Glutamatergic neuron (in vitro differentiated cells): ENCODE data around the gene ADAM22. TPM values are rescaled to one million over a fixed set of nuclear protein-coding genes. Genes with fewer than 3 reads are reported as not detected.
A peak's percentile ranks its signal among the peaks of the same experiment; 100 is the strongest.

Experiments used
- DNase-seq: peaks from one replicate; pipeline ENCODE4 v3.0.0; 2022
- H3K27ac Mint-ChIP-seq: one replicate; pipeline ENCODE4 v1.8.0; 2020; ENCODE audit warnings: mild to moderate bottlenecking, mixed read lengths, inconsistent platforms; ENCODE audit not compliant: unreplicated experiment
- H3K27me3 Mint-ChIP-seq: one replicate; pipeline ENCODE4 v1.8.0; 2020; ENCODE audit warnings: mild to moderate bottlenecking, moderate library complexity, mixed read lengths, inconsistent platforms; ENCODE audit not compliant: unreplicated experiment
- H3K36me3 Mint-ChIP-seq: one replicate; pipeline ENCODE4 v1.8.0; 2020; ENCODE audit warnings: mild to moderate bottlenecking, mixed read lengths, inconsistent platforms; ENCODE audit not compliant: unreplicated experiment
- H3K4me1 Mint-ChIP-seq: one replicate; pipeline ENCODE4 v1.8.0; 2020; ENCODE audit warnings: mild to moderate bottlenecking, low read depth, mixed read lengths, inconsistent platforms; ENCODE audit not compliant: unreplicated experiment
- H3K4me3 Mint-ChIP-seq: one replicate; pipeline ENCODE4 v1.8.0; 2020; ENCODE audit warnings: mild to moderate bottlenecking, mixed read lengths, inconsistent platforms; ENCODE audit not compliant: unreplicated experiment
- H3K9me3 Mint-ChIP-seq: one replicate; pipeline ENCODE4 v1.8.0; 2020; ENCODE audit warnings: mild to moderate bottlenecking, moderate library complexity, mixed read lengths, inconsistent platforms; ENCODE audit not compliant: unreplicated experiment
- long read RNA-seq: library from polyadenylated mRNA; unstranded; transcript quantifications from one replicate; pipeline ENCODE4 v2.0.0, GENCODE V29; 2020; ENCODE audit not compliant: unreplicated experiment
- total RNA-seq: library from RNA; stranded (reverse); fragmentation: NEBNext Ultra II Directional; extraction: Animal tissue kit (Norgen Biotek cat#: 25700); gene quantifications from one replicate; pipeline ENCODE4 v1.2.1, GENCODE V29; 2021; ENCODE audit not compliant: unreplicated experiment
- TF ChIP-seq, protein P1 (sequence below): fragments of 200-600 bp; sonication (generic); IDR thresholded peaks from one replicate; pipeline ENCODE4 v1.5.0; 2021; ENCODE audit not compliant: partially characterized antibody, unreplicated experiment

Gene ADAM22, protein sequence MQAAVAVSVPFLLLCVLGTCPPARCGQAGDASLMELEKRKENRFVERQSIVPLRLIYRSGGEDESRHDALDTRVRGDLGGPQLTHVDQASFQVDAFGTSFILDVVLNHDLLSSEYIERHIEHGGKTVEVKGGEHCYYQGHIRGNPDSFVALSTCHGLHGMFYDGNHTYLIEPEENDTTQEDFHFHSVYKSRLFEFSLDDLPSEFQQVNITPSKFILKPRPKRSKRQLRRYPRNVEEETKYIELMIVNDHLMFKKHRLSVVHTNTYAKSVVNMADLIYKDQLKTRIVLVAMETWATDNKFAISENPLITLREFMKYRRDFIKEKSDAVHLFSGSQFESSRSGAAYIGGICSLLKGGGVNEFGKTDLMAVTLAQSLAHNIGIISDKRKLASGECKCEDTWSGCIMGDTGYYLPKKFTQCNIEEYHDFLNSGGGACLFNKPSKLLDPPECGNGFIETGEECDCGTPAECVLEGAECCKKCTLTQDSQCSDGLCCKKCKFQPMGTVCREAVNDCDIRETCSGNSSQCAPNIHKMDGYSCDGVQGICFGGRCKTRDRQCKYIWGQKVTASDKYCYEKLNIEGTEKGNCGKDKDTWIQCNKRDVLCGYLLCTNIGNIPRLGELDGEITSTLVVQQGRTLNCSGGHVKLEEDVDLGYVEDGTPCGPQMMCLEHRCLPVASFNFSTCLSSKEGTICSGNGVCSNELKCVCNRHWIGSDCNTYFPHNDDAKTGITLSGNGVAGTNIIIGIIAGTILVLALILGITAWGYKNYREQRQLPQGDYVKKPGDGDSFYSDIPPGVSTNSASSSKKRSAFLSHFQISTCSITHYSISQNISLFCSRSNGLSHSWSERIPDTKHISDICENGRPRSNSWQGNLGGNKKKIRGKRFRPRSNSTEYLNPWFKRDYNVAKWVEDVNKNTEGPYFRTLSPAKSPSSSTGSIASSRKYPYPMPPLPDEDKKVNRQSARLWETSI
- total RNA-seq: 91.9 TPM
- long read RNA-seq, partial matches to known transcripts: 1 of 2 reads
- long read RNA-seq, other reads (novel, unspliced or antisense): 1 of 2 reads

DNA sequence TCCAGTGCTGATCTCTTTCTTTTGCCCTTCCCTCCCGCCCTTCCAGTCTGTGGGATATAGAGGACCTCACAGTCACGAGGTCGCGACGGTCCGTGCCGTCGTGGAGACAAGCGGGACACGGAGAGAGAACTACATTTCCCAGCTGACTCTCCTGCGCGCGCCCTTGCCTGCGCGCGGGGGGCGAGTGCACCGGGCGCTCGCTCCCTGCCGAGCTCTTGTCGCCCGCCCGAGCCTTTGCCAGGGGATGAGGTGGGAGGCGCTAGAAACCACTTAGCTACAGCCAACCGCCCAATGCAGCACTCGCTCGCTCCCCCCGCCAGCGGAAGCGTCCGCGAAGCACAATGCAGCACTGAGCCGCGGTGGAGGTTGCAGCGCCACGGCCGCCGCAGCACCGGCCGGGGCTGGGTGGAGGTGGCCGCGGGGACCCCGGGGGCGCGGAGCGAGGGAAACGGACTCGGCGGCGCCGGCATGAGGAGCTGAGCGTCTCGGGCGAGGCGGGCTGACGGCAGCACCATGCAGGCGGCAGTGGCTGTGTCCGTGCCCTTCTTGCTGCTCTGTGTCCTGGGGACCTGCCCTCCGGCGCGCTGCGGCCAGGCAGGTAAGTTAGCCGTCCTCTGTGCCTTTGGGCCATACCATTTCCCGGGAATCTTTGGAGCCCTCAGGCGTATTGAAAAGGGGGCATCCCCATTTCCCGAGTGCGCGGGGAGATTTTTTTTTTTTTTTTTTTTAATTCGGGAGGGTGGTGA lies at the start of gene ADAM22:
TSS of gene ADAM22 (plus strand) at position 299 of the 746 bp plus-strand sequence. CDS start at position 514, 215 bp downstream.
- H3K27ac Mint-ChIP-seq: peak within 1 kb of the TSS; percentile 94
- peaks cover 4% of the 10 kb centered on the region for H3K27me3 Mint-ChIP-seq
- peak within 1 kb of the TSS; percentile 99 for H3K4me3 Mint-ChIP-seq
- TF ChIP-seq, protein P1, sequence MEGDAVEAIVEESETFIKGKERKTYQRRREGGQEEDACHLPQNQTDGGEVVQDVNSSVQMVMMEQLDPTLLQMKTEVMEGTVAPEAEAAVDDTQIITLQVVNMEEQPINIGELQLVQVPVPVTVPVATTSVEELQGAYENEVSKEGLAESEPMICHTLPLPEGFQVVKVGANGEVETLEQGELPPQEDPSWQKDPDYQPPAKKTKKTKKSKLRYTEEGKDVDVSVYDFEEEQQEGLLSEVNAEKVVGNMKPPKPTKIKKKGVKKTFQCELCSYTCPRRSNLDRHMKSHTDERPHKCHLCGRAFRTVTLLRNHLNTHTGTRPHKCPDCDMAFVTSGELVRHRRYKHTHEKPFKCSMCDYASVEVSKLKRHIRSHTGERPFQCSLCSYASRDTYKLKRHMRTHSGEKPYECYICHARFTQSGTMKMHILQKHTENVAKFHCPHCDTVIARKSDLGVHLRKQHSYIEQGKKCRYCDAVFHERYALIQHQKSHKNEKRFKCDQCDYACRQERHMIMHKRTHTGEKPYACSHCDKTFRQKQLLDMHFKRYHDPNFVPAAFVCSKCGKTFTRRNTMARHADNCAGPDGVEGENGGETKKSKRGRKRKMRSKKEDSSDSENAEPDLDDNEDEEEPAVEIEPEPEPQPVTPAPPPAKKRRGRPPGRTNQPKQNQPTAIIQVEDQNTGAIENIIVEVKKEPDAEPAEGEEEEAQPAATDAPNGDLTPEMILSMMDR: no peak
- peaks cover 8% of the 10 kb centered on the region for H3K9me3 Mint-ChIP-seq
- no peaks in the 10 kb centered on the region for H3K36me3 Mint-ChIP-seq
- DNase-seq: peak; percentile 94
- H3K4me1 Mint-ChIP-seq: peaks cover 6% of the 10 kb centered on the region

DNA sequence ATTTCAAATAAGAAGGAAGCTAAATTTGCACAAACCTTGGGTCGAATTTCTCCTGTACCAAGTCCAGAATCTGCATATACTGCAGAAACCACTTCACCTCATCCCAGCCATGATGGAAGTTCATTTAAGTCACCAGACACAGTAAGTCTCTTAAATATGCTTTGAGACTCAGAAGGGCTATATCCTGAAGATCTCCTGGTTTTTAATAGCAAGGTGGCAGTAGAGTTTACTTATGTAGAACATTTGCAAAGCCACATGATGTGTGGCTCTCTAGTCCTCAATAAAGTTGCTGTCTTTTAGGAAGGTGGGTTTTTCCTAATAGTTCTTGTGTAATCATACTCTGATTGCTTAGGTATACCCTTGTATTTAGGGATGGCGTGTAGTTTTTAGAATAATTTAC lies 49.0 kb upstream of the ADAM22 start:
- no peak overlapping the region for H3K27ac Mint-ChIP-seq
- no peak overlapping the region for H3K4me3 Mint-ChIP-seq
- no peak for DNase-seq
- no peaks in the 10 kb centered on the region for H3K9me3 Mint-ChIP-seq
- TF ChIP-seq, protein P1: no peak
- H3K36me3 Mint-ChIP-seq: no peaks in the 10 kb centered on the region
- H3K27me3 Mint-ChIP-seq: no peaks in the 10 kb centered on the region
- H3K4me1 Mint-ChIP-seq: peaks cover 10% of the 10 kb centered on the region

DNA sequence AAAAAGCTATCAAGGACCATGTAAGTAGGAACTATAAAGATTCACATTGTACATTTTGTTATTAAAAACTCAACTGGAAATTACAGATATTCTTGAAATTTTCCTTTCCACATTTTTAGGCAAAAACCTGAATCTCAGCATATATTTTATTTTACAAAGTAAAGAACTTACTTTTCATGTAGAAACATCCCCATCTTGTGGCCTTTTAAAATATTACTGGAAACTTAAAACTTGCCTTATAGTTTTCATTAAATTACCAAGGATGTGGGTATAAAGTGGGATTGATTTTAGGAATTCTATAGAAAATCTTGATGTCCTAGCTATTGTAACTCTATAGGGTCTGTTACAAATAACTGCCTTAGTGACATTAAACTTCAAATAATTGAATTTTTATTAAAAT lies 47.2 kb upstream of the ADAM22 start:
- H3K36me3 Mint-ChIP-seq: no peaks in the 10 kb centered on the region
- no peak overlapping the region for H3K4me3 Mint-ChIP-seq
- H3K27ac Mint-ChIP-seq: no peak overlapping the region
- TF ChIP-seq, protein P1: peak; percentile 59
- H3K4me1 Mint-ChIP-seq: peaks cover 11% of the 10 kb centered on the region
- no peak for DNase-seq
- H3K9me3 Mint-ChIP-seq: no peaks in the 10 kb centered on the region
- H3K27me3 Mint-ChIP-seq: no peaks in the 10 kb centered on the region

DNA sequence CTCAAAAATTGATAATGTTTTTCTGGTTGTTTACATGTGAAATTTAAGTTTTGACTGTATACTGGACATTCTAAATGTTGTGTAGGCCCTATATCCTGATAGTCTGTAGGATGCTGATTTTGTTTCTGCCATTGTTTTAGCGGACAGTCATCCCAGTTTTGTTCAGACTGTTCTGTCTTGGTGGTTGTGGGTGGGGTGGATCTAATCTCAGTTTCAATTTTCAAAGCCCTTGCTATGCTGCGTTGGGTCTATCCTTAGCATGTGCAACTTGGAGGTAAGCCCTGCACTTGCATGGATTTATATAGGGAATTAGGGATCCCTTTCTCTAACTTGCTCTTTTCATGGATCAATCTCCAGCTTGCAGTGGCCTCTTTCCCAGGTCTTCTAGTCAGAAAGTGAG lies 38.7 kb upstream of the ADAM22 start:
- Mint-ChIP-seq H3K4me3 (no peak overlapping the region), H3K27me3 (peaks cover 2% of the 10 kb centered on the region), H3K36me3 (no peaks in the 10 kb centered on the region), H3K9me3 (no peaks in the 10 kb centered on the region), H3K4me1 (peaks cover 9% of the 10 kb centered on the region), H3K27ac (no peak overlapping the region)
- no peak for DNase-seq
- TF ChIP-seq, protein P1: no peak
